SK-N-SH (cell line): Measurements from ENCODE around the gene MCF2L. TPM values are rescaled to one million over a fixed set of nuclear protein-coding genes. Genes with fewer than 3 reads are reported as not detected.

Experiments
- CTCF ChIA-PET: fragments of 300-600, 350-600 bp; formaldehyde crosslinking; extraction: SDS; loops from one replicate; lab custom pipeline; 2021; lab: Yijun Ruan, JAX
- POLR2A ChIA-PET: fragments of 350-600 bp; sonication (Branson Sonifier 250); formaldehyde crosslinking; extraction: SDS; loops from one replicate; lab custom pipeline; 2020; ENCODE audit warnings: antibody characterized with exemption, inconsistent platforms; lab: Yijun Ruan, JAX
- DNase-seq: peaks from one replicate; pipeline ENCODE4 v3.0.0; 2012
- H2AFZ ChIP-seq: fragments of 200-600 bp; sonication (generic); 2 replicates; pipeline ENCODE4 v1.8.1; 2016; ENCODE audit warnings: antibody characterized with exemption, mild to moderate bottlenecking, low read depth
- H3F3A ChIP-seq: fragments of 200-600 bp; sonication (generic); replicated peaks from 2 replicates; pipeline ENCODE3; 2016; ENCODE audit warnings: antibody characterized with exemption, mild to moderate bottlenecking; ENCODE audit not compliant: insufficient read depth
- H3K27ac ChIP-seq, 2 experiments: fragments of 200-500 bp in 1 of 2; fragments of 200-600 bp in 1 of 2; sonication (Bioruptor generic) in 1 of 2; sonication (generic), shearing (Covaris generic) in 1 of 2; 2 replicates each; pipeline versions ENCODE4 v1.5.1 to v1.6.1; 2014 to 2016; ENCODE audit warnings: low read depth in 2 of 2, inconsistent platforms in 1 of 2, low read length in 1 of 2, mild to moderate bottlenecking in 1 of 2, mixed read lengths in 1 of 2
- H3K27me3 ChIP-seq: fragments of 200-600 bp; sonication (generic), shearing (Covaris generic); 2 replicates; pipeline ENCODE4 v1.6.1; 2016; ENCODE audit warnings: mixed run types; ENCODE audit not compliant: insufficient read depth
- H3K36me3 ChIP-seq, 2 experiments: fragments of 200-500 bp in 1 of 2; fragments of 200-600 bp in 1 of 2; sonication (Bioruptor generic) in 1 of 2; sonication (generic) in 1 of 2; replicated peaks in 1 of 2; 2 replicates each; pipeline versions ENCODE3 to v1.5.1; 2014 to 2016; ENCODE audit warnings: low read length in 1 of 2, mild to moderate bottlenecking in 1 of 2; ENCODE audit not compliant: insufficient read depth in 2 of 2, control insufficient read depth in 1 of 2
- H3K4me1 ChIP-seq, 2 experiments: fragments of 200-500 bp in 1 of 2; fragments of 200-600 bp in 1 of 2; sonication (Bioruptor generic) in 1 of 2; sonication (generic), shearing (Covaris generic) in 1 of 2; 2 replicates each; pipeline versions ENCODE4 v1.5.1 to v1.6.1; 2014 to 2016; ENCODE audit warnings: low read depth in 1 of 2, low read length in 1 of 2, mixed run types in 1 of 2; ENCODE audit not compliant: insufficient read depth in 2 of 2, control insufficient read depth in 1 of 2
- H3K4me2 ChIP-seq: fragments of 200-600 bp; sonication (generic), shearing (Covaris generic); 2 replicates; pipeline ENCODE4 v1.6.1; 2017; ENCODE audit warnings: mixed run types
- H3K4me3 ChIP-seq, 2 experiments: fragments of 200-500 bp in 1 of 2; fragments of 200-600 bp in 1 of 2; sonication (Bioruptor generic) in 1 of 2; sonication (generic), shearing (Covaris generic) in 1 of 2; 2 replicates each; pipeline versions ENCODE4 v1.5.1 to v1.8.1; 2014 to 2016; ENCODE audit warnings: low read depth in 2 of 2, inconsistent platforms in 1 of 2, low read length in 1 of 2, mild to moderate bottlenecking in 1 of 2, mixed read lengths in 1 of 2, moderate library complexity in 1 of 2
- H3K79me2 ChIP-seq: fragments of 200-600 bp; sonication (generic); 2 replicates; pipeline ENCODE4 v1.8.1; 2017; ENCODE audit warnings: mild to moderate bottlenecking; ENCODE audit not compliant: insufficient read depth
- H3K9ac ChIP-seq: fragments of 200-600 bp; sonication (generic); 2 replicates; pipeline ENCODE4 v1.6.1; 2017; ENCODE audit warnings: mixed run types
- H3K9me2 ChIP-seq: fragments of 200-600 bp; sonication (generic); 2 replicates; pipeline ENCODE4 v1.6.1; 2017; ENCODE audit warnings: mixed run types
- H3K9me3 ChIP-seq: fragments of 200-600 bp; sonication (generic); 2 replicates; pipeline ENCODE4 v1.6.1; 2017; ENCODE audit warnings: mixed run types, mild to moderate bottlenecking, moderate library complexity
- H4K20me1 ChIP-seq: fragments of 200-600 bp; sonication (generic); 2 replicates; pipeline ENCODE4 v1.6.1; 2017; ENCODE audit warnings: mild to moderate bottlenecking, mixed run types; ENCODE audit not compliant: insufficient read depth
- CHD2 ChIP-seq: fragments of 150-350 bp; IDR thresholded peaks from 2 replicates; pipeline ENCODE4 v1.6.1; 2018; ENCODE audit warnings: low read length; ENCODE audit not compliant: partially characterized antibody
- EP300 ChIP-seq, 2 experiments: IDR thresholded peaks; 2 replicates each; pipeline versions ENCODE4 v1.4.0 to v1.6.1; 2012; ENCODE audit warnings: borderline replicate concordance in 1 of 2, low read depth in 1 of 2, low read length in 1 of 2
- FOXJ3 ChIP-seq: sonication (generic); formaldehyde crosslinking; IDR thresholded peaks from 2 replicates; pipeline ENCODE4 v1.5.1; 2020; ENCODE audit warnings: mild to moderate bottlenecking, missing genetic modification reagents
- FOXM1 ChIP-seq: IDR thresholded peaks from 2 replicates; pipeline ENCODE4 v1.4.0; 2012; ENCODE audit warnings: low read depth, mild to moderate bottlenecking
- GABPA ChIP-seq: IDR thresholded peaks from 2 replicates; pipeline ENCODE4 v1.4.0; 2012; ENCODE audit warnings: low read depth, mild to moderate bottlenecking
- GATA2 ChIP-seq: sonication (generic); formaldehyde crosslinking; IDR thresholded peaks from 2 replicates; pipeline ENCODE4 v1.5.0; 2020; ENCODE audit warnings: mild to moderate bottlenecking, missing genetic modification reagents
- JUND ChIP-seq: IDR thresholded peaks from 2 replicates; pipeline ENCODE4 v1.4.0; 2012
- MEF2A ChIP-seq: IDR thresholded peaks from 2 replicates; pipeline ENCODE4 v1.4.0; 2012; ENCODE audit warnings: low read depth, borderline replicate concordance
- NFIC ChIP-seq: IDR thresholded peaks from 2 replicates; pipeline ENCODE4 v1.4.0; 2012; ENCODE audit warnings: borderline replicate concordance
- RXRA ChIP-seq: IDR thresholded peaks from 2 replicates; pipeline ENCODE4 v1.4.0; 2012; ENCODE audit warnings: low read depth, mild to moderate bottlenecking, borderline replicate concordance
- SIN3A ChIP-seq: IDR thresholded peaks from 2 replicates; pipeline ENCODE4 v1.6.1; 2012; ENCODE audit warnings: low read depth, mild to moderate bottlenecking, low read length, moderate library complexity, borderline replicate concordance
- SMC3 ChIP-seq: IDR thresholded peaks from 2 replicates; pipeline ENCODE4 v1.6.1; 2012; ENCODE audit warnings: low read depth, low read length, improper control_type of control experiment
- TCF12 ChIP-seq: IDR thresholded peaks from 2 replicates; pipeline ENCODE4 v1.4.0; 2012
- TEAD4 ChIP-seq: IDR thresholded peaks from 2 replicates; pipeline ENCODE4 v1.4.0; 2012; ENCODE audit warnings: mild to moderate bottlenecking, borderline replicate concordance; ENCODE audit not compliant: insufficient read depth
- YY1 ChIP-seq: IDR thresholded peaks from 2 replicates; pipeline ENCODE4 v1.4.0; 2012; ENCODE audit warnings: low read depth, mild to moderate bottlenecking
- WGBS: methylation state at CpG from one replicate; pipeline ENCODE4 v1.1.6; 2017; ENCODE audit warnings: low lambda C conversion rate; 5-methylcytosine and 5-hydroxymethylcytosine counted together
- polyA plus RNA-seq, 3 experiments: library from polyadenylated mRNA; depleted of rRNA; stranded (reverse); fragments of >200 nt; gene quantifications; 2 replicates each; pipeline ENCODE4 v1.2.3, GENCODE V29; 2012
- TF ChIP-seq, protein P1 (sequence below): fragments of 200-600 bp; sonication (generic); IDR thresholded peaks from 2 replicates; pipeline ENCODE4 v1.6.1; 2017; ENCODE audit warnings: antibody characterized with exemption, mild to moderate bottlenecking, moderate library complexity
- TF ChIP-seq, protein P2 (sequence below): fragments of 150-350 bp; IDR thresholded peaks from 2 replicates; pipeline ENCODE4 v1.6.1; 2017; ENCODE audit warnings: antibody characterized with exemption, low read length, low read depth, borderline replicate concordance
- TF ChIP-seq, protein P3 (sequence below): IDR thresholded peaks from 2 replicates; pipeline ENCODE4 v1.4.0; 2012; ENCODE audit warnings: low read depth
- TF ChIP-seq, protein P4 (sequence below): IDR thresholded peaks from 2 replicates; pipeline ENCODE4; 2012
- TF ChIP-seq, protein P5 (sequence below): fragments of 150-350 bp; IDR thresholded peaks from 2 replicates; pipeline ENCODE4 v1.6.1; 2016; ENCODE audit warnings: mild to moderate bottlenecking, low read depth, low read length

The MCF2L gene
- polyA plus RNA-seq, 1 of the 3 experiments (the other 2 are of a cell fraction) = 0.56 TPM

- Histone ChIP-seq H3K4me3 (no peak overlapping the region), H2AFZ (no peak overlapping the region), H3K27ac (no peak overlapping the region), H3K4me1 (no peaks in the 10 kb centered on the region), H3K9me3 (no peaks in the 10 kb centered on the region), H3K9me2 (no peaks in the 10 kb centered on the region), H3F3A (no peaks in the 10 kb centered on the region), H3K36me3 (no peaks in the 10 kb centered on the region), H3K79me2 (no peaks in the 10 kb centered on the region), H3K27me3 (no peaks in the 10 kb centered on the region), H3K9ac (no peak overlapping the region), H3K4me2 (no peak overlapping the region), H4K20me1 (no peaks in the 10 kb centered on the region)
- 70% methylated on average over 2 of the region's 9 CpGs for WGBS
- no peak for DNase-seq
- ChIA-PET CTCF (interaction anchor here (0.8 kb wide), 1 partner anchor 119 kb away, joined by 4 read pairs; no protein-coding TSS in a partner anchor), POLR2A (no interaction called here)
- TF ChIP-seq, protein P1, sequence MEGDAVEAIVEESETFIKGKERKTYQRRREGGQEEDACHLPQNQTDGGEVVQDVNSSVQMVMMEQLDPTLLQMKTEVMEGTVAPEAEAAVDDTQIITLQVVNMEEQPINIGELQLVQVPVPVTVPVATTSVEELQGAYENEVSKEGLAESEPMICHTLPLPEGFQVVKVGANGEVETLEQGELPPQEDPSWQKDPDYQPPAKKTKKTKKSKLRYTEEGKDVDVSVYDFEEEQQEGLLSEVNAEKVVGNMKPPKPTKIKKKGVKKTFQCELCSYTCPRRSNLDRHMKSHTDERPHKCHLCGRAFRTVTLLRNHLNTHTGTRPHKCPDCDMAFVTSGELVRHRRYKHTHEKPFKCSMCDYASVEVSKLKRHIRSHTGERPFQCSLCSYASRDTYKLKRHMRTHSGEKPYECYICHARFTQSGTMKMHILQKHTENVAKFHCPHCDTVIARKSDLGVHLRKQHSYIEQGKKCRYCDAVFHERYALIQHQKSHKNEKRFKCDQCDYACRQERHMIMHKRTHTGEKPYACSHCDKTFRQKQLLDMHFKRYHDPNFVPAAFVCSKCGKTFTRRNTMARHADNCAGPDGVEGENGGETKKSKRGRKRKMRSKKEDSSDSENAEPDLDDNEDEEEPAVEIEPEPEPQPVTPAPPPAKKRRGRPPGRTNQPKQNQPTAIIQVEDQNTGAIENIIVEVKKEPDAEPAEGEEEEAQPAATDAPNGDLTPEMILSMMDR = no peak
- TF ChIP-seq GABPA = no peak
- TF ChIP-seq TEAD4 = no peak
- TF ChIP-seq CHD2 = no peak
- TF ChIP-seq EP300 (IDR thresholded peaks at IDR 0.05; ENCODE audit: borderline replicate concordance in 1 of 2, low read depth in 1 of 2, low read length in 1 of 2) = no peak
- TF ChIP-seq FOXJ3 = no peak
- TF ChIP-seq FOXM1 = no peak
- TF ChIP-seq, protein P2, sequence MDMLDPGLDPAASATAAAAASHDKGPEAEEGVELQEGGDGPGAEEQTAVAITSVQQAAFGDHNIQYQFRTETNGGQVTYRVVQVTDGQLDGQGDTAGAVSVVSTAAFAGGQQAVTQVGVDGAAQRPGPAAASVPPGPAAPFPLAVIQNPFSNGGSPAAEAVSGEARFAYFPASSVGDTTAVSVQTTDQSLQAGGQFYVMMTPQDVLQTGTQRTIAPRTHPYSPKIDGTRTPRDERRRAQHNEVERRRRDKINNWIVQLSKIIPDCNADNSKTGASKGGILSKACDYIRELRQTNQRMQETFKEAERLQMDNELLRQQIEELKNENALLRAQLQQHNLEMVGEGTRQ = no peak
- TF ChIP-seq, protein P3, sequence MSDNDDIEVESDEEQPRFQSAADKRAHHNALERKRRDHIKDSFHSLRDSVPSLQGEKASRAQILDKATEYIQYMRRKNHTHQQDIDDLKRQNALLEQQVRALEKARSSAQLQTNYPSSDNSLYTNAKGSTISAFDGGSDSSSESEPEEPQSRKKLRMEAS = no peak
- TF ChIP-seq NFIC = no peak
Observed at GRCh38 chr13:113061271-113061625, 92.2 kb downstream of the MCF2L start.

GRCh38 chr13:113061796-113062425 lies 92.9 kb downstream of the MCF2L start:
- no peaks in the 10 kb centered on the region for H3K79me2 ChIP-seq
- no peaks in the 10 kb centered on the region for H4K20me1 ChIP-seq
- no peaks in the 10 kb centered on the region for H3K4me1 ChIP-seq
- no peak overlapping the region for H3K9ac ChIP-seq
- DNase-seq = no peak
- POLR2A ChIA-PET = no interaction called here
- no peaks in the 10 kb centered on the region for H3F3A ChIP-seq
- H3K4me3 ChIP-seq = no peak overlapping the region
- H2AFZ ChIP-seq = no peak overlapping the region
- 59% methylated on average over 9 of the region's 14 CpGs for whole genome bisulfite sequencing
- no peaks in the 10 kb centered on the region for H3K27me3 ChIP-seq
- H3K9me2 ChIP-seq = no peaks in the 10 kb centered on the region
- CTCF ChIA-PET = interaction anchor here (0.8 to 2.0 kb wide), 2 partner anchors 33 to 120 kb away, joined by 4 to 9 read pairs; no protein-coding TSS in a partner anchor
- no peaks in the 10 kb centered on the region for H3K36me3 ChIP-seq
- no peak overlapping the region for H3K4me2 ChIP-seq
- no peaks in the 10 kb centered on the region for H3K9me3 ChIP-seq
- H3K27ac ChIP-seq = no peak overlapping the region
- TF ChIP-seq FOXM1 = no peak
- no peak for TF ChIP-seq EP300 (IDR thresholded peaks at IDR 0.05; ENCODE audit: borderline replicate concordance in 1 of 2, low read depth in 1 of 2, low read length in 1 of 2)
- no peak for TF ChIP-seq SMC3
- TF ChIP-seq JUND = no peak
- TF ChIP-seq MEF2A = no peak
- no peak for TF ChIP-seq GATA2 (CRISPR knock-in tag)
- no peak for TF ChIP-seq GABPA
- TF ChIP-seq, protein P4, sequence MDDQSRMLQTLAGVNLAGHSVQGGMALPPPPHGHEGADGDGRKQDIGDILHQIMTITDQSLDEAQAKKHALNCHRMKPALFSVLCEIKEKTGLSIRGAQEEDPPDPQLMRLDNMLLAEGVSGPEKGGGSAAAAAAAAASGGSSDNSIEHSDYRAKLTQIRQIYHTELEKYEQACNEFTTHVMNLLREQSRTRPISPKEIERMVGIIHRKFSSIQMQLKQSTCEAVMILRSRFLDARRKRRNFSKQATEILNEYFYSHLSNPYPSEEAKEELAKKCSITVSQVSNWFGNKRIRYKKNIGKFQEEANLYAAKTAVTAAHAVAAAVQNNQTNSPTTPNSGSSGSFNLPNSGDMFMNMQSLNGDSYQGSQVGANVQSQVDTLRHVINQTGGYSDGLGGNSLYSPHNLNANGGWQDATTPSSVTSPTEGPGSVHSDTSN = no peak
- no peak for TF ChIP-seq YY1
- TF ChIP-seq, protein P5, sequence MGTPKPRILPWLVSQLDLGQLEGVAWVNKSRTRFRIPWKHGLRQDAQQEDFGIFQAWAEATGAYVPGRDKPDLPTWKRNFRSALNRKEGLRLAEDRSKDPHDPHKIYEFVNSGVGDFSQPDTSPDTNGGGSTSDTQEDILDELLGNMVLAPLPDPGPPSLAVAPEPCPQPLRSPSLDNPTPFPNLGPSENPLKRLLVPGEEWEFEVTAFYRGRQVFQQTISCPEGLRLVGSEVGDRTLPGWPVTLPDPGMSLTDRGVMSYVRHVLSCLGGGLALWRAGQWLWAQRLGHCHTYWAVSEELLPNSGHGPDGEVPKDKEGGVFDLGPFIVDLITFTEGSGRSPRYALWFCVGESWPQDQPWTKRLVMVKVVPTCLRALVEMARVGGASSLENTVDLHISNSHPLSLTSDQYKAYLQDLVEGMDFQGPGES = no peak
- no peak for TF ChIP-seq CHD2
- no peak for TF ChIP-seq SIN3A
- TF ChIP-seq, protein P1 = no peak
- no peak for TF ChIP-seq TCF12
- TF ChIP-seq RXRA = no peak
